ENCODE measurements around the gene TTLL10.

The TTLL10 gene

DNA sequence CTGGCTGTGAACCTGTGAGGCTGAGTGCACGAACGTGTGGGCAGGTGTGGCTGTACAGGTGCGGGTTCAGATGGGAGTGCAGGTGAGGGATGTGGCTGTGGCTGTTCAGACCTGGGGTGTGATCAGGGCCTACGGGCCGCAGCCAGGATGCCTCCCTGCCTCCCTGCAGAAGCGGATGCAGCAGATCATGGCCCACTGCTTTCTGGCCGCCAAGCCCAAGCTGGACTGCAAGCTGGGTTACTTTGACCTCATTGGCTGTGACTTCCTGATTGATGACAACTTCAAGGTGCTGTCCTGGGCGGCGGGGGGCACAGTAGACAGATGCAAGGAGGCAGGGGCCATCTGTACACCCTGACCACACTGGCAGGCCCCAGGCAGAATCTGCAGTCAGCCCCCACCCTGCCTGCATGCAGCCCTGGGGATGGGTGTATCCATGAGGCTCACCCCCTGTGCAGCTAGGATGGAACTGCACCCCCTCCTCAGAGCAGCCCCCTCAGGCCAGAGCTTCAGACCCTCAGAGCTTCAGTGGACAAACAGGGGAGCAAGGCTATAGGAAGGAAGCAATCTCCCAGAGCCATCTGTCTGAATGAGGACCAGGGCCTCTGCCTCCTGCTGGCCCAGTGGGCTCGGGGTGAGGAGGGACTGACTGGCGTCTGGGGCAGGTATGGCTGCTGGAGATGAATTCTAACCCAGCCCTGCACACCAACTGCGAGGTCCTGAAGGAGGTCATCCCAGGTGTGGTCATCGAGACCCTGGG lies 22.9 kb downstream of the TTLL10 start:
- DNase-seq = no peak

DNA sequence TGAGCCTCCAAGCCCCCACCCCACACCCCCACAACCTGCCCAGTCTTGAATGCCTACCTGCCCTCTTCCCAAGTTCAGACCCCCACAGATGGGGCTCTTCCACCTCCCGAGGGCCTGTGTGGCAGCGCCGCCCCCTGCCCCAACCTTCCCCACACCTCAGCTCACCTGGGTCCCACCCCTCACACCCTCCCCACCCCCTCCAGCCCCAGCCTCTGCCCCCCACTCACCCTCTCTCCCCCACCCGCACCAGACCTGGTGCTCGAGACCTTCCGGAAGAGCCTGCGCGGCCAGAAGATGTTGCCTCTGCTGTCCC lies 23.5 kb downstream of the TTLL10 start:
- no peak for DNase-seq

DNA sequence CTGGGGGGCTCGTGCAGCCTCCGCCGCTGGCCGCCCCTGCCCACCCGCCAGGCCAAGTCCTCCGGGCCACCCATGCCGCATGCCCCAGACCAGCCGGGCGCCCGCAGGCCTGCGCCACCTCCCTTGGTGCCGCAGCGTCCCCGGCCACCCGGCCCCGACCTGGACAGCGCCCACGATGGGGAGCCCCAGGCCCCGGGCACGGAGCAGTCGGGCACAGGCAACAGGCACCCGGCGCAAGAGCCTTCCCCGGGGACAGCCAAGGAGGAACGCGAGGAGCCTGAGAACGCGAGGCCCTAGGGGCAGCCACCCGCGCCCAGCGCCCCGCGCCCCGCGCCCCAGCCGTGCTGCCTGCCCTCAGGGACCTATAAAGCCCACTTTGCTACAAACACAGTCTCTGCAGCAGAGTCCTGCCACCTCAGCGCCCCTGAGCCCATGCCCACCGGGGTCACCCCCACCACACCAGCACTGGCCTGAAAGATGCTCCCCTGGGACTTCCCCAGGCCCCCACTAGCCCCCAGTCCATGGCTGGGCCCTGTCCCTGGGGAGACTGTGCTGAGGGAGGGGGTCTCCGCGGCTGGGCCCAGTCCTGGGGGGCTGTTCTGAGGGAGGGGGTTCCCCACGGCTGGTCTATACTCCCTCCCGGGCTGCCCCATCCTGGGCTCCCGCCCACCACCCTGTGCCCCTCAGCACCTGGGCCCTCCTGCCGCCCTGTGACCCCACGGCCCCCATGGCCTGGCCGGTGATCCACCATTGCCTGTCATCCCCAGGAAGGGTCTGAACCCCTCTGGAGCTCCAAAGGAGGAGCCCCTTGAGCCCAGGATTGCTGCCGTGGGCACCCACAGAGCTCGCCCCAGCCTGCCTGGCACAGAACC lies 24.1 kb downstream of the TTLL10 start:
- DNase-seq = no peak

DNA sequence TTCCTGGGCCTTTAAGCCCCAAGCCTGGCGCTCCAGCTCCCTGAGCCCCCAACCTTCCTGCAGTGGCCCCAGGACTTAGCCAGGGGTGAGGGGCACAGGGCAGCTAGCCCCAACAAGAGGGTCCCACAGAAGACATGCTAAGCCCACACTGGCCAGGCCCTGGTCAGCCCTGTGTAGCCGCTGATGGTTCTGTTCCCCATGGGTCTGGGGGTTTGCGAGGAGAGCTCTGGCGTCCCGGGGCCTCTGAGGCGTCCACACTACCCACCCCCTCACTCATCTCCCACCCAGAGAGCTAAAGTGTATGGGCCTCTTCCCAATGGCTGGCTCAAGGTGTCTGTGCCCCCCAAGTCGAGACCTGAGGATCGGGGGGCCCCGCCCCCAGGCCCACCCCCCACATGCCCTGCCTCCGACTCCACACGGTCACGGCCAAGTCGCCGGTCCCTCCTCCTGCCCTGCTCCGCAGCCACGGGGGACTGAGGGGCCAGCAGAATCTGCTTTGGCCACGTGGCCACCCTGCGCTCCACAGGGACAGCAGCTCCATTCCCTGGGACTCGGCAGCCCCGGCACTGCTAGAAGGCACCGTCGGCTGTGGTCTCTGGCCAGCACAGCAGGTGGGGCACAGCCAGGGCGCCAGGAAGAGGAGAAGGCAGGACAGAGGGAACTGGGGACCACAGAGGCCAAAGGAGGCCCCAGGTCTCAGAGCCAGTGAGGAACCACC lies 24.9 kb downstream of the TTLL10 start:
- no peak for DNase-seq

DNA sequence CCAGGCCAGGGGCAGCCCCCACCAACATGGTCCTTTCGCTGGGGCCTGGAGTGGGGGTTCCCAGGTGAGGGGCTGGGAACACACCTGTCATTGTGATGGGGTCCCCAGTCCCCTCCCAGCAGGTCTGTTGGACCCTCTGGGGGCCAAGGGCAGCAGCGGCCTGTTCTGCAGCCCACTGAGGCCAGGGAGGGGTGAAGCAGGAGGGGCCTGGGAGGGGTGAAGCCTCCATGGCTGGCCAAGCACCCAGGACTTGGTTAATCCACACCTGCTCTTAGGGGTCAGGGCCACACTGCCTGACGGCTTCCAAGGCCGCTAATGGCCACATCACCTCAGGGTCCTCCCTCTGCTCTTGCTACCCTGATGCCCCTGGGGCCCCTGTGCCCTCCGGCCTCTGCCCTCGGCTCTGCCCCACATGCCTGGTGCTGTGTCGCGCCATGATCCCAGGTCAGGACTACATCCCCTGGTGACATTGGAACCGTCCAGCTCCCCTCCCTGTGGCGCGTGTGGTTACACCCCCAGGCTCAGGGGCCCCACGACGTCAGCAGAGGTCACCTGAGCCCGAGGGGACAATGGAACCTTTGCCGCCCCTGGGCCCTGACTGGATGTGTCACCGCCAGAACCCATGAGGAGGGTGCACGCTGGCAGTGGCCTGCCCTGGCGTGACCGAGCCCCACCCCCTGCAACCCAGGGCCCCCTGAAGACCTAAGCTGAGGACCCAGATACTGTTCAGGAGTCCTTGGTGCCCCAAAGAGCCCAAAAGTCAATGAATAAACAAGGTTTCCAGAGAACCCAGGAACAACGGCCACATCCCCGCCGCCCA lies 25.7 kb downstream of the TTLL10 start:
- DNase-seq = no peak

DNA sequence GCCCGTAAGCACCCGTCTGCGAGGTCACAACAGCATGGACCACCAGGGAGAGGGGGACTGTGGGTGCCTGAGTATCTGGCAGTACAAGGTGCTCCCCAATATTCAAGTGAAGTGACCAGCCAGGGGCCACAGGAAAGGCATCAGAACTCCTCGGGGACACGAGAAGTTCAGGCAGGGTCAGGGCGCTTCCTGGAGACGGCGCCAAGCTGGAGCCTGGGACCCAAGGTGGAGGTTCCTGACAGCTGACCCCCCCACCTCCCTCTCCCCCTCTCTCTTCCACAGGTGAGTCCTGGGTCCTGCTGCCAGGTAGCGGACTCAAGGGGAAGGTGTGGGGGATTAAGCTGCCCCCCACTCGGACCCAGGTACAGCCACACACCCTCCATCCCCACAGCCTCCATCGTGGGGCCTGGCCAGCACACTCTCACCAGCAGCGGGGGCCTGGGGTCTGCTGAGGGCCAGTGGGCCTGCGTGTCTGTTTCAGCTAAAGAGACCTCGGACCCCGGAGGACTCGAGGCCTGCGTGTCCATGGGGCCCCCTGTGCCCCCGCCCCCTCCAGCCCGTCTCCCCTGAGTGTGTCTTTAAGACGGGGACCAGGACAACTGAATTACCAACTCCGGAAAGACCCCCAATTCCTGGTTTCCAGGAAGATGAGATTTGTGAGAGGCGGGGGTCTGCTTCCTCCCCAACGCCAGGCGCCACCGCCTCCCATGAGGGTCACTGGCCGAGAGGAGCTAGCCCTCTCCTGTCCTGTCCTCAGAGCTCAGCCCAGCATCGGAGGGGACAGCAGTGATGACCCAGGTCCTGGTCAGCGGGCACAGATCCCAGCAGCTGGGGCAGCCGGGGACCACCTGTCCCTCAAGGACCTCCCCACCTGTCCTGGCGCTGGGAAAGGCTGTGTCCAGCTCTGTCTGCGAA lies 26.5 kb downstream of the TTLL10 start:
- no peak for DNase-seq

DNA sequence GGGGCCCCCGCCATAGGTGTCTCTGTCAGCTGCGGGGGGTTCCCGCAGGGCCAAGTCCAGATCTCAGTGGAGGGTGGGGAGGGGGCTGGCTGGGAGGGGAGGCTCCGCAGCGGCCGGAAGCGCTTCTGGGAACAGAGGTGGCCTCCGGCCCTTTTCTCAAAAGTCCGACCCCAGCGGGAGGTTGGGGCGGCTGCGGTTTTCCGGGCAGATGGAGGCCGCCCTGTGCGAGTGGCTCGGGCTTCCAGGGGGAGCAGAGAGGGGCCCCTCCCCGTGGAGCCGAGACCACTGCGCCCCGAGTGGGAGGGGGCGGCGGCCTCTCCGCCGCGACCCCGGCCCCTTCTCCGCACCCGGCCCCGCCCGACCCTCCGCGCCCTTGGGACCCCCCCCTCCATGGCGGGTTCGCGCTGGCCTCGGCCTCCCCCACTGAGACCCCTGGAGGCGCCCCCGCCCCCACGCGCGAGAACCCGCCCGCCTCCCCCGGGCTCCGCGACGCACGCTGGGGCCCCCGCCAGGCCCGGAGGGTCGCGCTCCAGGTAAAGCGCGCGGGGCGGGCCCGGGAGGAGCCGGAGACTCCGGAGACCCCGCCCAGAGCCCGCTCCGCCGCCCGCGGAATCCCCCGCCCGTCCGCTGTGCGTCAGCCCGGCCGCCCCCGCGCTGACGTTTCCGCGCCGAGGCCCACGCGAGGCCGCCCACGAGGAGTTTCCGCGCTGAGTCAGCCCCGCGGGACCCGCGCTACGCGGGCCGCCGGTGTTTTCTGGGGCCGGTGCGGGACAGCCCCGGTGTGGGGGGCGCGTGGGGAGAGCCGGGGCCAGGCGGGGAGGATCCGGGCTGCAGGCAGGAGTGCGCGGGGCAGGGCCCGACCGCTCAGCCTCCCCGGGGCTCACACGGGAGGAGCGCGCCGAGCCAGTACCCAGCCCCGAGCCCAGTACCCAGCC lies 27.5 kb downstream of the TTLL10 start:
- DNase-seq = peak; percentile 70

DNA sequence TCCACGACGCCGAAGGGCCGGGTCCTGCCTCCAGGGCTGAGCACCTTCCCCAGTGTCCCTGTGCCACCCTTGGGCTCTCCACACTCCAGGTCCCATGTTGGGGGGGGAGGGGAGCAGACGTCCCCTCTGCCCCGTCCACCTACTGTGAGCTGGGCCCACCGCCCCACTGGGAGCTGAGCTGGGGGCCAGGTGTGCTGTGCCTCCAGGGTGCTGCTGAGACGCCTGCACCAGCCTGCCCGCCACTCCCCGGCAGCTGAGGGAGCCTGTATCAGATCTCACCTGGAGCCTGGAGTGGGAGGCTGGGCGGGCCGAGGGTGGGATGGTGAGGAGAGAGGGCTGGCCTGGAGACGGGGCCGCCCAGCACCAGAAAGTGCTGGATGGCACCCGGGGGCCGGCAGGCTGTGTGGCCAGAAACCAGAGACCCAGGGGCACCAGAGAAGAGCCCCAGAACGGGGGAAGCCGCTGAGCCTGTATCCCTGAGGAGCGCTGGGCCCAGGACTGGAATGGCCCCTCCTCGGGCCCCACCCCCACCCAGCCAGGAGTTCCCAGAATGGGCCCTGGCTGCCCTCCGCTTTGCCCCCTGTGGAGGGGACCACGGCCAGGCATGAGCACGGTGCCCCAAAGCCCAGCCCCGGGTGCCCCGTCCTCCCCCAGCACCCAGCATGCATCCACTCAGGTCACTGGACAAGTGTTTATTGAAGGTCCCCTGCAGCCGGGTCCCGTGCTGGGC lies 29.3 kb downstream of the TTLL10 start:
- DNase-seq = no peak

DNA sequence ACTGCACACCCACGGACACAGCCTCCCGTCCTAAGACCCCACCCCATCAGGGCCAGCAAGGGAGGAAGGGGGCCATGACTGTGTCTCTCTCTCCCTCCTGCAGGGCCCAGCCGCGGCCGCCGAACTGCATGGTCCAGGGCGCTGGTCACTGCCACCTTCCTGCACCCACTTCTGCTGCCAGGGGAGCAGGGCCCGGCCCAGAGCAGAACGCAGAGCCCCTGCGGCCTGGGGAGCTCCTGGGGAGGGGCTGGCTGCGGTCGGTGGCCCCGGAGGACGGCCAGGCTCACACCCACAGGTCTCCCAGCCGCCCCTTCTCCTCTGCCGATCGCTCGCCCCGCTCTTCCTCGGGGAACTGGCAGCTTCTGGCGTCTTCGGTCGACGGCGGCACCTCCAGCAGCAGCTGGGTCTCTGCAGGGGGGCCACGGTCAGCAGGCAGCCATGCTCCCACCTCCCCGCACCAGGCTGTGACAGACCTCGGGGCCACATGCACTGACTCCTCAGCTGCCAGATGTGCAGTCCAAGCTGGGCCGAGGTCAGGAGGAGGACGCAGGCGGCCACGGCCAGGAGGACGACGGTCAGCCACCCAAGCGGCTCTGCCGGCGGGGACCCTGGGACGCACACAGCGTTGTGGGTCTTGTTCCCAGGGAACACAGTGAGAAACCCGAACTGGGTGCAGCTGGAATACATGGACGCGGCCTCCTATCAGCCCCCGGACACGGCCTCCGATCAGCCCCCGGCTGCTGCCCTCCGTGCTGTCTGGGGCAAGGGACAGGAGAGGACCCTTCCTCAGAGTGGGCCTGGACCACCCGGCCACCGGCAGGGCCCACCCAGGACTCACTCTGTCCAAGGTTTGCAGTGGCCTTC lies 30.1 kb downstream of the TTLL10 start:
- DNase-seq = no peak

DNA sequence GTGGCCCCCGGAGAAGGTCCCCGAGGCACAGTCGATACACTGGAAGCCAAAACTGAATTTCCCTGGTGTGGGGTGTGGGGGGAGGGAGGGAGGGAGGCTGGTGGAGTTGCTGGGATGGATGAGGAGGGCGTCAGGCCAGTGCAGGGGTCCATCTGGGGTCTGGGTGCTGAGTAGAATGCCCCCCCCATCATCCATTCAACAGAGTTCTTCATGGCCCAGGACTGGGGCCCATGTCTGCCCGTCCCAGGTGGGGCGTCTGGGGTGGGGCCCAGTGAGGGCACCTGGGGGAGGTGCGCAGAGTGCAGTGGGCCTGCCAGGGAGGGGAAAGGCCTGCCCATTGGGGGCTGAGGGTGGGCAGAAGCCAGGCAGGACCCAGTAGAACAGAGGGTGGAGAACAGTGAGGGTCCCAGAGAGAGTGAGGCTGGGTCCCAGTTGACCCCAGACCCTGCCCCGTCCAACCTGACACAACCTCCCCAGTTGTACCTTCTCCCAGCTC lies 30.8 kb downstream of the TTLL10 start:
- no peak for DNase-seq

DNA sequence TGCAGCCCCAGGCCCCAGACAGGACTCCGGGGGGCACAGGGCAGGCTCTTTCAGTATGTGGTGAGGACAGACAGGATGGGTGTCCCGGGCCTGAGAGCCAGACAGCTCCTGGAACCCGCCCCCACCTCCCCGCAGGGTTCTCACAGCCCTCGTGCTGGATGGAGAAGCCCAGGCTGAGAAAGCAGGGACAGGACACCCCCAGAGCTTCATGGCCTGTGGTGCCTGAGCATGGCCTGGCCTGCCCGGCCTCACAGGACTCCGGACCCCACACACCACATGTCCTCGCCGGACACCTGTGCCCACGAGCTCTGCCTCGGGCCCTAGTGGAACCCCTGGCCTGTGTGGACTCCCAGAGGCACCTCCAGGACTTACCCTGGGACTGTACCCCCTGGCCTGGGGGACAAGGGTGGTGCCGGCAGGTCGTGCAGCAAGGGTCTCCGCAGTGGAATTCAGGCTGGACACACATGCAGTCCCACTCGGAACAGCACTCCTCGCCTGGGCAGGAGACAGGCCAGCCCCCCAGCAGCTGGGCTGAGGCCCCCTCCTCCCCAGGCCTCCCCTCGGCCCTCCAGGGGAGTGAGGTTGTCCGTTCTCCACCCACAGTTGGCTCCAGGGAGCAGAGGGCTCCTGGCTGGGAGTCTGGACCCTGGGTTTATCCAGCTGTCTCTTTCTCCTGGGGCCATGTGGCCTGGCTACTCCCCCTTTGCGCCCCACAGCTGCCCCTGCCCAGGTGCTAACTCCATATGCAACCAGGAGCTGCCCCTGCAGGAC lies 31.5 kb downstream of the TTLL10 start:
- DNase-seq = no peak

DNA sequence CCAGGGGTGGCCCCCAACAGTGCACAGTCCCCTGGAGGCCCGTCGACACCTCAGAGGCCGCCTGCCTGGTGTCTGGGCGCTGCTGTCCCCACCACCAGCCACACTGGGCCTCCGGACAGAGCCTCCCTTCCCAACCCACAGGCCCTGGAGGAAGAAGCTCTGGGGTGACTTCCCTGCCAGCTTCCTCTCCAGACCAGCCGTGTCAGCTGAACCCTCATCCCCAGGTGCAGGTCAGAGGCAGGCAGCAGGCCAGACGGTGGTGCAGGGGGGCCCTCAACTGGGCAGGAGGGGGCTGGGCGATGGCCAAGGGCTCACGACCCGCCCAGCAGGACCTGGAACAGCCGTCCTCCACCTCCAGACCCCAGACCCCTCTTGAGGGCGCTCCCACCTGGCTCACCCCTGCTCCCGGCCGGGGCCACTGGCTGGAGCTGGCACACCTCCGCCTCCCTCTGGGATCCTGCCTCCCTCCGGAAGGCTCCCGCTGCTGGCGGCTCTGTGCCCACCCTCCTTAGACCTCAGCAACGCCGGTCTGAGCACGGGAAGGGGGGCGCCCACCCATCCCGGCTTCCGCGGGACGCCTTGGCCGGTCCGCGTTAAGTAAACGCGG lies 32.2 kb downstream of the TTLL10 start:
- DNase-seq = no peak

DNA sequence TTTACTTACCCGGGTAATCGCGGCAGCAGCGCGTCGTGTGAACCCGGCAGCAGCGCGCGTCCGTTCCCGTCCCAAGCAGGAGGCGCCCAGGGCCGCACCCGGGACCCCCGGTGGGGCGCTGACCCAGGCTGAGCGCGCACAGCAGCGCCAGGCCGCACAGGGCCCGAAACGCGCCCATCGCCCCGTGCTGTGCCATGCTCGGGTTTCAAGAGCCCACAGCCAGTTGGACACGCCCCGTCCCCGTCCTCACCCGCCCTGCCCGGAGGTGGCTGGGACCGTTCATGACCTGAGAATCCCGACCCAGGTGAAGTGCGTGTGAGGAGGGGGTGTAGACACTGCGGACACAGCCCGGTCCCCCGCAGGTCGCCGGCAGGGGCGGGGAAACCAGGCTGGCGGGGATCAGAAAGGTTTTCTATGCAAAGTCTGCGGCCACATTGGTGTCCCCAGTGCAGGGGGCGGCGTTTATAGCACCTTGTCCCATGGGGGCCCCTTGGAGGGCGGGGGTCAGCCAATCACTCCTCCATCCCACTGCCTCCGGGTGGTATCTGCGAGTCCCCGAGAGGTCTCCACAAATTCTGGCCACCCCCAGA lies 32.8 kb downstream of the TTLL10 start, which contains the start of gene TNFRSF18:
Gene TNFRSF18 (minus strand): TSS at position 217 of the 590 bp plus-strand sequence. CDS start 21 bp downstream, at position 196.
- DNase-seq = peak; percentile 49

DNA sequence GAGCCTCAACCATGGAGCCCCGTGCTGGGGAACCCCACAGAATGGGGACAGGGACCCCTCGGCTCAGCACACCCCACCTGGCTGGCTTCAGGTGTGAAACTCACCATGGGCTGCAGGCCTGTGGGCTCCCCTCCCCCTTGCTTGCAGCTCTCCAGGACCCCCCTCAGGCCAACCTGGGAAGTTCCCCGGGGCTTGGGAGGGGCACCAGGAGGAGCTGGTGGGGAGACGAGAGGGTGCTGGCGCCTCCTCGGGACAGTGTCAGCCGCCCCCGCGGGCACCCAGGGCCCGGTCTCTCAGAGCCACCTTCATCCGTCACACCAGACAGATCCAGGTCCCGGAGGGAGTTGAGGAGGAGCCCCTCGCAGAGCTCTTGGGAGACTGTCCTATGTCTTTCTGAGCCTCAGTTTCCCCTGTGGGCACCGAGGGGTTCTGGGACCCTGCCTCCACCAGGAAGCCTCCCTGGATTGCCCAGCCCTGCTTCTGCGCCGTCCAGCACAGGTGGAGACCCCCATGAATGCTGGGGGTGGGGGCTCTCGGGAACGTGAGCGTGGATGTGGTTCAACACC lies 33.4 kb downstream of the TTLL10 start:
- no peak for DNase-seq

DNA sequence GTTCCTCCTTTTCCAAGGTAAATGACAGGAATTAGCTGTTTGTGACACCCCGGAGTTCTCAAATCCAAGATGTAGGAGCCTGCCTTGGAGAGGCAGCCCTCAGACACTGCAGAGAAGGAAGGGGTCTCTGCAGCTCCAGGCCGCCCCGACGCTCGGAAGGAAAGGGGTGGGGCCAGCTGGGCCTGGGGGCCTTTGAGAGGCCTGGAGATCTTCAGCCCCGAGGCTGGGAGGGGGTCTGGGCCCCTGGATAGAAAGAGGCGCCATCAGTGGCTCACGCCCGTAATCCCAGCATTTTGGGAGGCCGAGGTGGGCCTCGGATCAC lies 33.9 kb downstream of the TTLL10 start:
- no peak for DNase-seq

DNA sequence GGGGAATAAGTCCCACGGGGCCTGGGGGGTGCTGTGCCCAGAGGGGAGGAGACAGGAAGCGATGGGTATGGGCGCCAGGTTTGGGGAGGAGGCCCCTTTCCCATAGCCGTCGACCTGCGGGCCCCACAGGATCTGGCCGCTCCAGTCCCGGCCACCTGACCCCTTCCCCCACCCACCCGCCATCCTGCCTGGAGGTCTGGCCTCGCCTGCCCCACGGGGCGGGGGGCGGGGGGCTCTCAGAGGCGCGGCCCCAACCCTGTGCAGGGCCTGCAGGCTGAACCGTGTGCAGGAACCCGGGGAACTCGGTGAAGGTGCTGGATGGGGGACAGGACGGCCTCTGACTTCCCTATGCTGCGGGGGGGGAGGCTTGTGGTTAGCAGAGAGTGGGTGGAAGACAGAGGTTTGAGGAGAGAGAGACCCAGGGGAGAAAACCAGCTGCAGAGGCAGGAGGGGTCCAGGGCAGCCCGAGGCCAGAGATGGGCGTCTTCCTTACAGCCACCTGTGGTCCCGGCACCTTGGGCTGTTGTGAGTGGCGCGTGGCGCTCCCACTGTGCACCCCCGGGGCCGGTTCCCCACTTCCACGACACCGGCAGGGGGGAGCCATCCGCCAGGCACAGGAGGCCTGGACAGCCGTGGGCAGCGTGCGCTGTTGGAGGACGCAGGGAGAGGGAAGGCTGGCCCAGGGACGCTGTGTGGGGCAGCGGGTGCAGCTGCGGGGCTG lies 35.2 kb downstream of the TTLL10 start:
- DNase-seq = peak; percentile 39

Data from activated CD4-positive, alpha-beta T cell treated with anti-CD3 and anti-CD28 coated beads, Interleukin-2, Interleukin-6, amounts not matched to agents 100 ng/mL and 50 ng/mL, durations not matched to agents 16 hours and 8 hours (primary cell).